ENCODE measurements around the gene SLC30A4.
"Not testable (repeated sequence)": the region's sequence is repeated elsewhere in the genome, so short reads cannot be mapped to it uniquely, and the experiment has no call there.

Gene SLC30A4, protein sequence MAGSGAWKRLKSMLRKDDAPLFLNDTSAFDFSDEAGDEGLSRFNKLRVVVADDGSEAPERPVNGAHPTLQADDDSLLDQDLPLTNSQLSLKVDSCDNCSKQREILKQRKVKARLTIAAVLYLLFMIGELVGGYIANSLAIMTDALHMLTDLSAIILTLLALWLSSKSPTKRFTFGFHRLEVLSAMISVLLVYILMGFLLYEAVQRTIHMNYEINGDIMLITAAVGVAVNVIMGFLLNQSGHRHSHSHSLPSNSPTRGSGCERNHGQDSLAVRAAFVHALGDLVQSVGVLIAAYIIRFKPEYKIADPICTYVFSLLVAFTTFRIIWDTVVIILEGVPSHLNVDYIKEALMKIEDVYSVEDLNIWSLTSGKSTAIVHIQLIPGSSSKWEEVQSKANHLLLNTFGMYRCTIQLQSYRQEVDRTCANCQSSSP
- long read RNA-seq, donor 1, full-length matches to known transcripts: 1 of 1 reads
- long read RNA-seq, donor 1, partial matches to known transcripts: 0 of 1 reads
- long read RNA-seq, donor 1, other reads (novel, unspliced or antisense): 0 of 1 reads
- long read RNA-seq, donor 2: 0 reads
- long read RNA-seq, donor 3: 0 reads
- long read RNA-seq, donor 4: 0 reads
- long read RNA-seq, donor 5: 0 reads
- long read RNA-seq, donor 6, full-length matches to known transcripts: 1 of 1 reads
- long read RNA-seq, donor 6, partial matches to known transcripts: 0 of 1 reads
- long read RNA-seq, donor 6, other reads (novel, unspliced or antisense): 0 of 1 reads
- long read RNA-seq, donor 7: 0 reads
- long read RNA-seq, donor 8, full-length matches to known transcripts: 1 of 1 reads
- long read RNA-seq, donor 8, partial matches to known transcripts: 0 of 1 reads
- long read RNA-seq, donor 8, other reads (novel, unspliced or antisense): 0 of 1 reads

- peak; percentile 95 for DNase-seq
These were observed at the start of gene SLC30A4 for GRCh38 chr15:45522328-45523165. SLC30A4 (minus strand) TSS chr15:45522755; CDS start chr15:45522354, 401 bp downstream.

DNA sequence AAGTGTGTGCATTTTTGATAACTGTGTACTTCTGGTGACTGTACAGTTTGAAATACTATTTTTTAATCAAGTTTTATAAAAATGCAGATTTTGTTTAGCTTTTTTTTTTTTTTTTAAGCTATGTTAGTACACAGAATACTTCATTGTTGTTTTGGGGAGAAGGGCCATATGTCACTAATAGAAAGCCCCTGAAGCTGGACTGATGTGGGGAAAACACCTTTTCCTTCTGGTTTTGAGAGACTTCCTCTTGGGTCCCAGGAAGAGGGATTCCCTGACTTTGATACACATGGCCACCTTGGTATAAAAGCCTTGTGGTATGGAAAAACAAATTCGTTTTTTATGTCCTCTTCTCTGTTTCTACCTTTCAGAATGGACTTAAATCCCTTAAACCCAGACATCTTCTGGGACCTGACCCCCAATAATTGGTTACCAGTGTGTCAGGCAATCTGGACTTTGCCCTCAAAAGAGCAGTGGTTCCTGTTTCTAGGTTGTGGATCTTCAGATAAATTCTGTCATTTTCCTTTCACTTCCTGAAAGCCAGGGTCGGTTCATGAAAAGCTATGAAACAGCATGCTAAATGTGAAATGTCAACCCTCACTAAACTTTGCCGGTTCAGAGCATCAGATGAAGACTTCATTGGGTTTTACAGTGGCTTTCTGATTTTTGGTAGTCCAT, 33.5 kb upstream of the SLC30A4 start:
- DNase-seq: no peak

- no peak for DNase-seq
These were observed 29.1 kb upstream of the SLC30A4 start for GRCh38 chr15:45551676-45552075.

- no peak for DNase-seq
These were observed 27.9 kb upstream of the SLC30A4 start for GRCh38 chr15:45550436-45550835.

DNA sequence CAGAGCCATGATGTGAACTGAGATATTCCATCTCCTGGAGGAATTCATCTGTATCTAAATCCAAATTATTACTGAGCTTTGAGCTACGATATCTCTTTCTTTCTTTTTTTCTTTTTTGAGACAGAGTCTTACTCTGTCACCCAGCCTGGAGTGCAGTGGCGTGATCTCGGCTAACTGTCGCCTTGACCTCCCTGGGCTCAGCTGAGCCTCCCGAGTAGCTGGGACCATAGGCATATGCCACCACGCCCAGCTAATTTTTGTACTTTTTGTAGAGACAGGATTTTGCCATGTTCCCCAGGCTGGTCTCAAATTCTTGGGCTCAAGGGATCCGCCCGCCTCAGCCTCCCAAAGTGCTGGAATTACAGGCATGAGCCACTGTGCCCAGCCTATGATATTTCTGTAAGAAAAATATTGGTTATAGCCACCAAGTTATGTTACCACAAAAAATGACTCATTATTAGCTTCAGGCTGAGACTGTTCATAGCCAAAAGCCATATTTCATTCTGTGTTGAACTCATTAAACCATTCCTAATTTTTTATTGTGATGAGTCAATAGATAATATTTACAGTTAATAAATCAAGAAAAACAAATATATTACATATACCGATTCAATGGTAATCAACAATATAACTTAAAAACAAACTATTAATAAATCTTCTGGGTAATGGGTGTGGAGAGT, 27.1 kb upstream of the SLC30A4 start:
- no peak for DNase-seq

DNA sequence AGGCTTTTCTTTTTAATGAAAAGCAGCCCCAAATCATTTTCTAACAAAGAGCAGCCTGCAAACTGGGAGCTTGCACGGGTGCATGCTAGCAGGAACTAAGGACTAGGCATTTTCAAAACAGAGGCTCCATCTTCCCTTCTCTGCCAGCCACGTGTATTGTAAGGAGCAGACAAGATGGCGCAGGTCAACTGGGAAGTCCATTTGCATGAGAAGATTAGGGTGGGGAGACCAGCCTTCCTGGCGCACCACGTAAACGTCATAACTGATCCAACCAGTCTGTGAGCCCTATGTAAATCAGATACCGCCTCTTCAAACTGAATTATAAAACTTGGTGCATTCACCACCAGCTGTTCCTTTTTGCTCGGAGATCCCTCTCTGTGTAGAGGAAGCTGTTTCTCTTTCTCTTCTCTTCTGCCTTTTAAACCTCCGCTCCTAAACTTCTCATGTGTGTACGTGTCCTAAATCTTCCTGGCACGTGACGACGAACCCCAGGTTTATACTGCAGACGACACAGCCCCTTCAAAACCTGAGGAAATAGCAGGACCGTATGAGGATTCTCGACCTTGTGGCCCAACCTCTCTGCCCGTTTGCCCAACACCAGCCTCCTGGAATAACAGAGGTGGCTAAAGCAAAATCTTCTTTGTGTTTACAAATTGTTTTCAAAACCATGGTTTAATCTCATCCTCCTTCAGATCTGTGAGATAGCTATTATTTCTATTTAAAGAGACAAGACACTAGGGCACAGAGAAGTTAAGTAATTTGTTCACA, 26.4 kb upstream of the SLC30A4 start:
- DNase-seq: no peak

DNA sequence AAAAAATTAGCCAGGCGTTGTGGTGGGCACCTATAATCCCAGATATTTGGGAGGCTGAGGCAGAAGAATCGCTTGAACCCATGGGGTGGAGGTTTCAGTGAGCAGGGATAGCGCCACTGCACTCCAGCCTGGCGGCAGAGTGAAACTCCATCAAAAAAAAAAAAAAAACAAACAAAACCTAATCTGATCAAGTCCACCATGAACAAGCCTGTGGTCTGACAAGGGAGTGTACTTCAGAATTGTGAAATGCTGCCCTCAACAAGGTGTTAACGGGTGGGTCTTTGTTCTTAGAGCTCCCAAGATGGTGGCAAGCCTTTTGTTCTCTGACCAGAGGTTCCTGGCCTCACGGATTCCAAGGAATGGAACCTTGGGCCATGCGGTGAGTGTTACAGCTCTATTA, 24.2 kb upstream of the SLC30A4 start:
- DNase-seq: no peak

- DNase-seq: no peak
These were observed 21.9 kb upstream of the SLC30A4 start for GRCh38 chr15:45544266-45545023.

- DNase-seq: no peak
These were observed 20.5 kb upstream of the SLC30A4 start for GRCh38 chr15:45543051-45543450.

- DNase-seq: no peak
These were observed 18.0 kb upstream of the SLC30A4 start for GRCh38 chr15:45540531-45540930.

- no peak for DNase-seq
These were observed 17.1 kb upstream of the SLC30A4 start for GRCh38 chr15:45539680-45540079.

DNA sequence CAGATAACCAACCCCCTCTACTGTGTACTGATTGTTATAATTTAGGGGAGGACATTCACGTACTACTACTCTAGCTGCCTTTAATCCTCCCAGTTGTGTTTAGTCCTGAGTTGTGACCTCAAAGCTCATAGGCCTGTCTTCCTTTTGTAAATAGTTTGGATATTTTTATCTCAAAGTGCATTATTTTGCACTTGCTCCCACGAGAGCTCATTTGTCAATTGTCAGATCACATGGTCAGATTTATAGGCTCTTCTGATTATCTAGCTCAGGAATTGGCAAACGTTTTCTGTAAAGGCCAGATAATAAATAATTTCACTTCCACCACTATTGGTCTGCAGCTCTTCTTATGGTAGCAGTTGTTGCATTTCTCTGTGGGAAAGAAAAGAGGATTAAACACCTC, 14.4 kb upstream of the SLC30A4 start:
- no peak for DNase-seq

DNA sequence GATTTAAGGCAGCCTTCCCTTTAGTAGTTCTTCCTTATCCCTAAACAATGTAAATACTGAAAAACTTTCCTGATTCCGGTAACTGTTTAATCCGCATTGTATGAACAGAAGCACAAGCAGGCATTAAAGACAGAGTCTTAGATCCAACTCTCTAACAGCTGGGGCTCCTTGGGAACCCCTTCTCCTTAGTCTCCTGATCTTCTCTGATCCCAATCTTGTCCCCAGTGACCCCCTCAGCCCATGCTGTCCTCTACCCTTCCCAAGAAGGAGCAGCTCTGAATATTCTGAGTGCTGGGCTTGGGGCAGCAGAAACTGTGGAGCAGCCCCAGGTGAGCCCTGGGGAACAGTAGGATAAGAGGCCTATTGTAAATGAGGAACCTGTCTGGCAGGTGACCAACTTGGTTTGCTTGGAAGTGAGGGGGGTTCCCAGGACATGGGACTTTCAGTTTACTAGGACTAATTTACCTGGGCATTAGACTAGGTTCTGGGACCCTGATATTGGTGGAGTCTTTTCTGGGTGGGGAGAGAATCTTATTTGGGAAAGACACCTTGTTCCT, 13.0 kb upstream of the SLC30A4 start:
- DNase-seq: no peak

GRCh38 chr15:45534821-45535220, 12.3 kb upstream of the SLC30A4 start:
- no peak for DNase-seq

- DNase-seq: not testable (repeated sequence)
These were observed 10.3 kb upstream of the SLC30A4 start for GRCh38 chr15:45532892-45533291.

- no peak for DNase-seq
These were observed 7.1 kb upstream of the SLC30A4 start for GRCh38 chr15:45529613-45530012.

DNA sequence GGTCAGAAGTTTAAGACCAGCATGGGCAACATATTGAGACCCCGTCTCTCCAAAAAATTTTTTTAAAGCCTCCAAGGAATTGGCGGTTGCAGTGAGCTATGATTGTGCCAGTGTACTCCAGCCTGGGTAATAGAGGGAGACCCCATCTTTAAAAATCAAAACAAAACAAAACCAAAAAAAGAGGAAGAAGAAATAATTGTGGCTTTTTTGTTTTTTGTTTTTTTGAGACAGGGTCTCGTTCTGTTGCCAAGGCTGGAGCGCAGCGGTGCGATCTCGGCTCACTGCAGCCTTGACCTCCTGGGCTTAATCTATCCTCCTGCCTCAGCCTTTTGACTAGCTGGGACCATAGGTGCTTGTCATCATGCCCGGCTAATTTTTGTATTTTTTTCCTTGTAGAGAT, 4.5 kb upstream of the SLC30A4 start:
- DNase-seq: no peak

DNA sequence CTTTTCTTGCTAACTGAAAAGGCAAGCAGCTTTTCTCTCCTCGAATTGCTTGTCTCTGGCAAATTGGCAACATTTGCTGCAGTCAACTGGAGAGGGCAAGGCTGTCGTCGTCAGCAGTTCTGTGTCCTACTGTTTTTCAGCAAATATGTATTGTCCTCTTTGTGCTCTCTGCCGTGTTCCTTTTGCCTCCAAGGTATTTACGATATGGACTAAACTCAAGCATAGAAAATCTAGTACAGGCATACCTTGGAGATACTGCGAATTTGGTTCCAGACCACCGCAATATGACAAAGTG, 558 bp upstream of the SLC30A4 start:
- no peak for DNase-seq

- DNase-seq: no peak
These were observed 793 bp downstream of the SLC30A4 start for GRCh38 chr15:45521596-45522327.

Measured in right kidney (tissue), 9 donors.